Stimulated activated CD4-positive, alpha-beta T cell treated with anti-CD3 and anti-CD28 coated beads, Interleukin-1b, Interleukin-23, amount 100 ng/mL, for 4 hours (primary cell): ENCODE data around the gene ERBB2.
"Not testable (repeated sequence)": the region's sequence is repeated elsewhere in the genome, so short reads cannot be mapped to it uniquely, and the experiment has no call there.

Experiments
- DNase-seq, 2 donors: peaks; one replicate each; pipeline ENCODE4 v3.0.0-alpha.2; 2020; ENCODE audit warnings: low read depth in 2 of 2

Gene ERBB2

DNA sequence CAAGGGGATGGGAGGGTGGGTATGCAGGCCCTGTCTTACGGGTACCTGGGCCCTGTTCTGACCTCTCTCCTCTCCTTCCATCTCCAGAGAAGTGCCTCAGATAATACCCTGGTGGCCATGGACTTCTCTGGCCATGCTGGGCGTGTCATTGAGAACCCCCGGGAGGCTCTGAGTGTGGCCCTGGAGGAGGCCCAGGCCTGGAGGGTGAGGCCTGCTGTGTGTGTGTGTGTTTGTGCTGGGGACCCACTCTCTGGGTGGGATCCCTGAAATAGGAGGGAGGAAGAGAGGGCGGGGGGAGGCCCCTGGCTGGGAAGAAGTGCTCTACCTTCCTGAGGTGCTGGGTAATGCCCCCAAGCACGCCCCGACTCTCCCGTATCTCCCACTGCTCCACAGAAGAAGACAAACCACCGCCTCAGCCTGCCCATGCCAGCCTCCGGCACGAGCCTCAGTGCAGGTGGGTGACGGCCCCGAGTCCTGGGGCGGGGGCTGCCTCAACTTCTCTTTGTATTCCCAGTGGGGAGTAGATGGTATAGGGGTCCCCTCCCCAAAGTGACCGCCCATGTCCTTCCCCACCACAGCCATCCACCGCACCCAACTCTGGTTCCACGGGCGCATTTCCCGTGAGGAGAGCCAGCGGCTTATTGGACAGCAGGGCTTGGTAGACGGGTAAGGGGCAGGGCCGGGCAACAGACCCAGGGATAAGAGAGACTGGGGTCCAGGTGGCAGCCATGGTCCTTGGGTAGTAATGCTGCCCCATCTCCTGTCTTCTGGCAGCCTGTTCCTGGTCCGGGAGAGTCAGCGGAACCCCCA is 45.7 kb downstream of the ERBB2 start:
- no peak for DNase-seq

DNA sequence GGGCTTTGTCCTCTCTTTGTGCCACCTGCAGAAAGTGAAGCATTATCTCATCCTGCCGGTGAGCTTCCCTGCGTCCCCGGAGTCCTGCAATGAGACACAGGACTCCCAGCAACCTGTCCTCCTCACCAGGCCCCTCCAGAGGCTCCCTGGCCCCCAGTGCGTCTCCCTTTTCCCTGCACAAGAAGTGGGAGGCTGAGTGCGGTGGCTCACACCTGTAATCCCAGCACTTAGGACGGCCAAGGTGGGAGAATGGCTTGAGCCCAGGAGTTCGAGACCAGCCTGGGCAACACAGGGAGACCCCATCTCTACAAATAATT is 46.2 kb downstream of the ERBB2 start:
- no peak for DNase-seq

DNA sequence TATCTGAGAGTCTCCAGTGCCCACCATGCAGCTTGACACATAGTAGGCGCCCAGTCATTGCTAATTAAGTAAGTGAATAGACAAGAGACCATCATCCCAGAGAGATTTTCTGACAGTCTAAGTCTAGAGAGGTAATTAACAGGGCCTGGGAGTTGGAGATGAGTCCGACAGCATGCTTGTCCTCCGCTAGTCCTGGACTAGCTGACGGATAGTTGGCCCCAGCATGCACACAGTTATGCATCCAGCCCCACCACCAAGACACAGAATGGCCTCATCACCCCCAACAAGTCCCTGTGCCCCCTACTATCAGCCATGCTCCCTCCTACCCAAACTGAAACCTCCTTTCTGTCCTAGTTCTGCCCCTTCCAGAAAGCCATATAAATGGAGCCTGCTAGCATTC is 47.9 kb downstream of the ERBB2 start:
- no peak for DNase-seq

DNA sequence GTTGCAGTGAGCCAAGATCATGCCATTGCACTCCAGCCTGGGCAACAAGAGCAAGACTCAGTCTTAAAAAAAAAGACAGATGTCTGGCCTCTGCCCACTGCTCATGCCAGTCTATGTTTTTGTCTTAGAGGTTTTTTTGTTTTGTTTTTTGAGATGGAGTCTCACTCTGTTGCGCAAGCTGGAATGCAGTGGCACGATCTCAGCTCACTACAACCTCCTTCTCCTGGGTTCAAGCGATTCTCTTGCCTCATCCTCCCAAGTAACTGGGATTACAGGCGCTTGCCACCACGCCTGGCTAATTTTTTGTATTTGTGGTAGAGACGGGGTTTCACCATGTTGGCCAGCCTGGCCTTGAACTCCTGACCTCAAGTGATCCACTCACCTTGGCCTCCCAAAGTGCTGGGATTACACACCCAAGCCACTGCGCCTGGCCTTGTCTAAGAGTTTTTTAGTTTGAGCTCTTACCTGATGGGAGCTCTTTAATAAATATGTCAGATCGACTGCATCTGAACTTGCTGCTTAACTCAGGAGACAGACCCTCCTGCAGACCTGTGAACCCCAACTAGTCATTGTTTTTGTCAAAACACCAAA is 48.7 kb downstream of the ERBB2 start:
- DNase-seq, result not testable (repeated sequence)

DNA sequence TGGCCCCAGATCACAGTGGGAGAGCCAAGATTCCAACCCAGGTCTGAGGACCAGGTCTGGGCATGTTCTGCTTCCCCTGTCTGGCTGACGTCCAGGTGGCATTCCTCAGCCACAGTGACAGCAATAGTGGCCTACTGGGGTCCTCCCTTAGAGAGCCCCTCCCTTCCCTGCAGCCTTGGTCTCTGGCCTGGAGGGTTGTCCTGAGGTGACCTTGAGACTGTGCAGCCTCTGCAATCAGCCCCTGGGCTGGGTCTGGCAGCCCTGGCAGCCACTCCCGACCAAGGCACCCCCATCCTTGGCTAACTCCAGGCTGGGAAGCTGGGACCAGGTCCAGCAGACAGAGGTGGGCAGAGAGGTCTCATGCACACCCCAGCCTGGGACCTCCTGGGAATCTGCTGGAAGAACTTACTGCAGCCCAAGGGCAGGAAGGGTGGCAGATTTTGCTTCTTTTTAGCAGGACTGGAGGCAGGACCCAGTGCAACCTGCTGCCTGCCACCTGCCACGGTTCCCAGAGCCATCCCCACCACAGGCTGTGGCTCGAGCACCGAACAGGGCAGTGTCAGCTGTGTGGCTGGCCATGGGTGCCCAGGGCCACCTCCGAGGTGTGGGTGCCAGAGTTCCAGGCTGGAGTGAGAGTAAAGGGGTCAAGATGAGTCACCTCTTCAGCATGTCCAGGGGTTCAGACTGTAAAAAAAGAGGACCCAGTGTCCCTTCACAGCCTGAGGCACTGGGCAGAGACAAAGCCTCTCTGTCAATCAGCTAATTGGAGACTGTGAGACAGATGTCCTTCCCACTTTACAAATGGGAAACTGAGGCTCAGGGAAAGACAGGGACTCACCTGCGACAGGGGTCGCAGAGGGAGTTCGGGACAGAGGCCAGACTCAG is 50.5 kb downstream of the ERBB2 start:
- DNase-seq, result no peak

DNA sequence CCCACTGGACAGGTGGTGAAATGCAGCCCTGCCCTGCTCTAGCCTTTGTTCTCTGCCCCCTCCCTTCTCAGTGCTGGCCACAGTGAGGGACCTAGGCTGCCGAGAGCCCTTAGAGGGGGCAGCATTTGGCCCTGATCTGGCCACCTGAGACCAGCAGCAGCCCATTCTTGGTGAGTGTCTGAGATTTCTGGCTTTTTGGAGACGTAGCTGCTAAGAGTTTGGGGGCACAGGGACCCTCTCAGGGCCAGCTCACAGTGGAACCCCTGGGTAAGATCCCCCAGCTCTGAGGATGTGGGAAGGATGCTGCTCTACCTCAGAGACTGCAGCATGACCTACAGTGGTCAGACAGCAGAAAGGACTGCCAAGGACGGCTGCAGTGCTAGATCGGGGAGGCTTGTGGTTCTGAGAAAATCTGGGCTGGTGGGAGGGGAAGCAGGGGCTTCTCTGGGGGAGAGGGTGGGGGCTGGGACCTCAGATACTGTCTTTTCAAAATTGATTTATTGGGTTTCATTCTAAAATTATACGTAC is 51.2 kb downstream of the ERBB2 start:
- DNase-seq, result no peak

DNA sequence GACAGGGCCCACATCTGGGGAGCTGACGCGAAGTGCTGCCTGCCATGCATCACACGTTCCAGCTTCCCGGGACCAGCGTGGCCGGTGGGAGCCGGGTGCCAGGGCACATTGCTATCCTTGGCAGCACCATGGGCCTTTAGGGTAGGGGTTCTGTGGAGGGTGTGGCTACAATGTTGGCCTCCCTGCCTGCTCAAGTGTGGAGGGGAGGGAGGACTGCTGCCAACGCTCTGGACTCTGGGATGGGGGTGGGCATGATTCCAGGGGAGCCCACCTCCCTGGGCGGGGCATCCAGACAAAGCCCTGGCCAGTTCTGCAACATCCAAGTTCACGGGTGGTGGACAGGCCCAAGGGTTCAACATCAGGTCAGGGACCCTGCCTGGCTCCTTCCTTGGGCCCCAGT is 51.8 kb downstream of the ERBB2 start:
- no peak for DNase-seq

DNA sequence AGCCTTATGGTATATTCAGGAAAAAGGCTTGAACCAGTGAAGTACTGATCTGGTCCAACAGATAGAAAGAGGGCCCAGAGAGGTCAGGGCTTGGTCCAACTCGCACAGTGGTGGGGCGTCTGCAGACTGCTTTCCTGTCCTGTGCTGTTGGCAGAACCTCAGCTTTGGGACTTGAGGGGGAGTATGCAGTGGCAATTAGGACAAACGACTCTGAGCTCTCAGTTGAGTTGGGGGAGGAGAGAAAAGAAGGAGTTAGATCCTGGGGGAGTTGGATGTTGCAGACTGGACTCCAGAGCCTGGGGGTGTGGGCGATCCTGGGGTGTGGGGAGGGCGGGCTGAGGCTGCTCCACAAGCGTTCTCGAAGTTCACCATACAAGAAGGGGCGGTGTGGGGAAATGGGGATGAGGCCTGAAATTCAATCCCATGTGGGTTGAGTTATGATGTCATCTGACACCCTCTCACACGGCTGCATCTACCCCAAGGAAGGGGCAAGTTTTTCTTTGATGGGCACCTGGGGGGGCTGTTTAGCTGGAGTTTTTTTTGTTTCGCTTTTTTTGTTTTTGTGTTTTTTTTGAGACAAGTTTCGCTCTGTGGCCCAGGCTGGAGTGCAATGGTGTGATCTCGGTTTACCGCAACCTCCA is 52.5 kb downstream of the ERBB2 start:
- no peak for DNase-seq

DNA sequence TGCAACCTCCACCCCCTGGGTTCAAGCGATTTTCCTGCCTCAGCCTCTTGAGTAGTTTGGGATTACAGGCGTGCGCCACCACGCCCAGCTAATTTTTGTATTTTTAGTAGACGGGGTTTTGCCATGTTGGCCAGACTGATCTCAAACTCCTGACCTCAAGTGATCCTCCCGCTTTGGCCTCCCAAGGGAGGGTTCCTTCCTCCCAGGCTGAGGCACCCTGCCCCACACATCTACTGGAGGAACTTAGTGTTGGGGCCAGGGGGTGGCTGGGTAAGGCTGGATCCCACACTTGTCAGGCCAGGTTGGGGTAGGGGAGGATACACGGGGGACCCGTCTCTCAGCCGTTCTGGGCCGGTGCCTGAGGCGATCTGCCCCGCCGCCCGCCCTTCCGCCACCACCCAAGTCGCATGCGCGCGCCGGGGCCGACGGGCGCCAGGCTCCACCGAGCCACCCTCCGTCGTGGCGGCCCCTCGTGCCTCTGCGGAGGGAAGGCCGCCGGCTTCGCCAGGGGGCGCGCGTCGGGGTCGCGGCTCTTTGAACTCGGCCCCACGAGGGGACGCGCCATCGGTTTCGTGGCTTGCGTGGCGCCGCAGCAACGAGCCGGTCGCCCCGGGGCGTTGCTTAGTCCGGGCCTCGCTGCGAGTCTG is 53.8 kb downstream of the ERBB2 start:
- peak; percentile 56 to 62 for DNase-seq

DNA sequence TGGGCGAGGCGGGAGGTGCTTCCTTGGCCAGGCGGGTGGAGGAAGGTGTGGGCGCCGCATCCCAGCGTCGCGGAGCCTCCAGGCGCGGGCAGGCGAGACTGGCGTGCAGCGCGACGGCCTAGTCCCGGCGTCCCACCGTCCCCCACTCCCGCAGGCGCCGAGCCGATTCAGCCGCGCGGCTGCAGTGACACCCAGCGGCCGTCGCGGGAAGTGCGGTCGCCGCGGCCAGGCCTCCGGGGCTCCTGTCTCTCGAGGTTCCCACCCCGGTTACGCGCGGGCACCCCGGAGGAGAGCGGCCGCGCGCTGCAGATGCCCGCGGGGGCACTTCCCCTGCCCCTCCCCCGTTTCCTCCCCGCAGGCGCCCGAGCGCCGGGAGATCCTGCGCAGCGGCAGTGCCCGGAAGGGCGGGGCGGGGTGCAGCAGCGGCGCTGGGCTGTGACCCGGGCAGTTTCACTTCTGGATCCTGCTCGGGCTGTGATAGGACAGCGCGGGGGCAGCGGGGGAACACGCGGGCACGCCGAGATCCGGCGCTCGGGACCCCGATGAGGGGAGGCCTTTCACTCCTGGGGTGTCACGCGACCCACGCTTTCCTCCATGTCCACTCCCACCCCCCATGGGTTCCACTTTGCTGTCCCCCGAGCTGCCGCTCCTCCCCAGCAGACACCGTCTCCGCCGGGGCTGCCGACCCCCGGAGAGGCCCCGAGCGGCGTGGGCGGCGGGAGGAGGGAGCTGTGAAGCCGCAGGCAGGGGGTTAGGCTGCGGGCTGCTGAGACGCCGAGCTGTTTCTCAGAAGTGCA is 54.5 kb downstream of the ERBB2 start:
- DNase-seq, result peak; percentile 88 to 89

DNA sequence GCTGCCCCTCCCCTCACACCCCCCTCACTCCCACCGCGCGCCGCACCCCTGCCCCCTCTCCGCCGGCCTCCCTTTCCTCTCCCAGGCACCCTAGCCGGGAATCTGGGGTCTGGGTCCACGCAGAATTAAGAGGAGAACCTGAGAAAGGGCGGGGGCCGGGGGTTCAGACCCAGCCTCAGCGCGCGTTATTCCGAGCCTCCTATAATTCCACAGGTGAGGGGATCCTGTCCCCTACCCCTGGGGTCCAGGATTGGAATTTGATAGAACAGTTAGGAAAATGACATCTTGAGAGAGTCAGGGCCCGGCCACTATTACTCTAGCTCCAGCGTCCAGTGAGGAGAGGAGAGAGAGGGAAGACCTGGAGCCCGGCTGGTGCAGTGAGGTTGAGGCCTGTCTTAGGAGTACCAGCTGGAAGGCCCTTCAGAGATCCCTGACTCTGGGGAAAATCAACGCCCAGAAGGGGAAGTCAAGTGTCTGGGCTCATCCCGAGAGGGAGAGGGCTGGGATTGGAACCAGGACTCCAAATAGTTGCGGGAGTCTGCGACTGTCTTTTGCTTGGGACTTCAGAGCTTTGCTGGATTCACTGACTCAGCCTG is 55.2 kb downstream of the ERBB2 start:
- no peak for DNase-seq

DNA sequence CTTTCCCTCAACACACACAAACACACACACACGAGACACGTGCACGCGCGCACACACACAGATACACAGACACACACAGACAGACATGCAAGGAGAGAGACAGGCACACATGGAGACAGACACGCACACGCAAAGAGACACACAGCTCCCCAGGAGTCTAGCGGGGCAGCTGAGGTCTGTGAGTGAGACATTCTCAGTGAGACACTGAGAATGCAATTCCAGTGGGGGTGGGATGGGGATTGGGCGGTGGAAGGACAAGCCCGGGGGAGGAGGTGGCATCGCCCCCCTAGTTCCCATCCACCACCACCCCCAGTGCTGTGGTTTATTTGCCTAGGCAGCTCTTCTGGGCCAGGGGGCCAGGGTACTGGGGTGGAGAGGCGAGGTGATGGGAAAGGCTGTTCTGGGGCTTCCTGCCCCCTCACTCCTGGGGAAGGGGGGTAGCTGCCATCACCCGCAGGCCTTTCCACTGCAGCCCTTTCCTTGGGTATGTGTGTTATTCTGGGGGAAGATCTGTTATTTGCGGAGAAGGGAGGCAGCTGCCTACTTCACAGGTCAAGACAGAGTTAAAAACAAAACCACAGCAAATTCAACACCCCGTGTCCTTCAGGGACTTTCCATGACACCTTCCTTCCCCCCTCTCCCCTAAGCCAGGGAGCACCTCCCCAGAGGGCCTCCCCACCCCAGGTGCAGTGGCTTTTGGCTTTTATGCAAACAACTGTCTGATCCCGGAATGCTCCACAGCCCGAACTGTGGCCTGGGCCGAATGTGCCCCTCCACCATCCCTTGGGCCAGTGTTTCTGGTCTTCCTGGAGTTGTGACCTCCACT is 55.9 kb downstream of the ERBB2 start:
- peak; percentile 30 to 37 for DNase-seq

DNA sequence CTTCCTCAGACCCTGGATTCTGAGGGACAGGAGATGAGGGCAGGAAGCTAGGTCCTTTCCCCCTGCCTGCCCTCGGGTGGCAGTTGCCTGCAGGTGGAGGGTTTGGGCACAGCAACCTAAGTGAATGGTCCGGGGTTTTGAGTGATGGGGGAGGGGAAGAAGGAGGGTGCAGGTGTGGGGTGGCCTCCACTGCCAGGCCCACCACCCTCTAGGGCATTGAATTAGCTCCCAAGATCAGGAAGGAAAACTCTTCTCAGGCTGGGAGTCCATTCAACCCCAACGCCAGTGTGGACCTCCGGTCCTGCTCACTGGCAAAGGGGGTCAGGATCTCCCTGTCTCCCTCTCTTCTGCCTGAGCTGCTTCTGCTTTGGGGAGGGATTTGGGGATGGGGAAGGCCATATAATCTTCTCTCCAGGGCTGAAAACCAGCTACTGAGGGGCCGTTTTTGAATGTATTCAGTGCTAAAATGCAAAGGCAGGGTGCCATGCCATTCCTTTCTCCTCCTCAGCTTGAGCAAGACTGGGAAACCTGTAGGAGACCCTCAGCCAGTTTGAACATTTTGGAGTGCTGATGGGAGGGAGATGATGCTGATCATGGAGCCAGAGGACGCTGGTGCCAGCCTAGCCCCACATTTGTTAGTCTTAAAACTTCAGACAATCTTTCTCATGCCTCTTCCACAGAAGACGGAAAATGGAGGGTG is 56.7 kb downstream of the ERBB2 start:
- no peak for DNase-seq

DNA sequence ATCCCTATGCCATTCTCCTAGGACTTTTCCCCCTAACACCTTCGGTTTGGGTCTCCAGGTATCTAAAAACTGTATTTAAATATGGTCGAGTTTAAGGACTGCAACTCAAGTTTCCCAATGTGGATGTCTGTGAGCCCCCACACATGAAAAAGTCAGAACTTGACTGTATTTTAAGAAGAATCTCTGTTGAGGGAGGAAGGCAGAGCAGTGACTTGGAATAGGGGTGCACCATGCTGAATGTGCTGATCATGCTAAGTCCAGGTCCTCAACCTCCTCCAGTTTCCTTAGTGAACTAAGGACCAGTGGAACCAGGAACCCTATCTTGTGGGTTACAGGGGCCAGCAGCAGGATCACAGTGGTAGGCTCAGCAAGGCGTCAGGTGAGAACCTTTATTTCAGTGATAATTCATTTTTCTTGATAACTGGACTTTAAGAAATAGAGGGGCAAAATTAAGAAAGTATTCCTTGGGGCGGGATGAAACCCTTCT is 57.4 kb downstream of the ERBB2 start:
- no peak for DNase-seq

DNA sequence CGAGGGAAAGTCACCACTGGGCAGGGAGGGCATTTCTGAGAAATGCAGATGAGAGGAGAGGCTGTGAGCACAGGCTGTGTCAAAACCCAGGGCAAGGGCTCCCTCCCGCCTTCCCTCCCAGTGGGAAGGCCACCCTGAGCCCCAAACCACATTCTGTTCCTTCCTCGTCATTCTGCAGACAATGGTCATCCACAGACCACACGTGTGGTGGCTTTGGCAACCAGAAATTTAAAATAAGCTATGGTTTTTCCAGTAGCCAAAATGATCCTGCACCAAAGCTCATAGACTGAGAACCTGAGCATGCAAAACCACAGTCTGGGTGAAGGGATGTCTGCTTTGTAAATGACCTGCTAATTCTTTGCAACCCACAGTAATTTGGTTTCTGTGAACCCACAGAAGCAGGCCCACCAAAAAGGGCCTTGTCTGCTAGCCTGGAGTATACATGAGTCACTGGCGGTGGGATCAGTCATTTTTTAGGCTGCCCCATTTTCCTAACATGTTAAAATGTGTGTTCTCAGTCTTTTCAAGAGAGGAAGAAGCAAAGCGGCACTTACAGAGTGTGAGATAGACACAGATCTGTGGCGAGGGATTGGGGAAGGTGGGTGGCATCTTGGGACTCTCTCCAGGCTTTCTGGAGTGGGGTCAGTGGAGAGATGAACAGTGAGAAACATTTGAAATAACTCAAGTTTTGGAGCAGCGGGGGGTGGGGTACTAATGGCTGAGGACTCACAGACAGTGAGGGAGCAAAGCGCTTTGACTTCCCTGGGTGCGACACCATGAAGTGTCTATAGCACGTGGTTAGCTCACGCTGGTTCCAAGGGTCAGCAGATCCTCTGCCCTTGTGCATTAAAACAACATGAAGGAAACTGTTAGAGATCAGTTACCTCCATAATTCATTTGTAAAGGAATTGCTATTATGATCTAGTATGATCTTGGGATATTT is 58.3 kb downstream of the ERBB2 start:
- DNase-seq, result no peak

DNA sequence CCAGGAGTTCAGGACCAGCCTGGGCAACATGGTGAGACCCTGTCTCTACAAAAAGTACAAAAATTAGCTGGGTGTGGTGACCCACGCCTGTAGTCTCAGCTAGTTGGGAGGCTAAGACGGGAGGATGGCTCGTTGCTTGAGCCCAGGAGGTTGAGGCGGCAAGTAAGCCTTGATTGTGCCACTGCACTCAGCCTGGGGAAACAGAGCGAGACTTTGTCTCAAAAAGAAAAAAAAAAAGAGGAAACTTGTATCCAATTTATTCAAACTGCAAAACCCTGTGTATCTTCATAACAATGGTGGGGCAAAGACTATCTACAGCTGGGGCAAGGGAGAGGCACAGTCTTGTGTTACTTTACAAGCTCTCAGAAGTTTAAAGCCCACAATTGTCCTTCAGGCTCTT is 59.3 kb downstream of the ERBB2 start:
- no peak for DNase-seq

DNA sequence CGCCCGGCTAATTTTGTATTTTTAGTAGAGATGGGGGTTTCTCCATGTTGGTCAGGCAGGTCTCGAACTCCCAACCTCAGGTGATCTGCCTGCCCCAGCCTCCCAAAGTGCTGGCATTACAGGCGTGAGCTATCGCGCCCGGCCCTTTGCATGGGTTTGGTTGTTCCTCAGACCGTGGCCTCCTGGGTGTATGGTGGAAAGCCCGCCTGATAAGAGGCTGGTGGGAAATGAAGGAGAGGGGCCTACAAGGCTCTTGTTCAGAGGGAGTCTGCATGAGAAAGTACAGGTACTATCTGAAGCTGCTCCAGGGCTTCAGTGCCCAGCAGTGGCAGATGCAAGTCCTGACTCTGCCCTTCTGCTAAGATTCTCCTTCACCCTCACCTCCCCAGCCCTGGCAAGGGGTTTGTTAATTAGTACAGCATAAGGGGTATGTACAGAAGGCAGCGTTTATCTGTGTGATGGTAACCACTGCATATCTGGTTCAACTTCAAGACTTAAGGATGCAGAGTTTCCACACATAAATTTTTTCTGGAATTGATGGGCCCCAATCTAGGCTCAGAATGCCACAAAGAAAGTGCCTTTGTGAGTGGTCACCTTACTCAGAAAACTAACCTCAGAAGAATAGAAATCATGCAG is 62.1 kb downstream of the ERBB2 start:
- DNase-seq, result no peak
